Upper lobe of left lung (tissue), 4 donors: Measurements from ENCODE around the gene USP13.

Experiments
- CTCF ChIP-seq, 6 experiments: fragments of 450-650 bp in 4 of 6; fragments of 200-600 bp in 2 of 6; sonication (generic) in 2 of 6; IDR thresholded peaks; one replicate each; pipeline ENCODE4 v1.5.1; 2016 to 2019; ENCODE audit warnings: antibody characterized with exemption in 6 of 6
- POLR2A ChIP-seq, 4 donors: fragments of 450-650 bp; IDR thresholded peaks; one replicate each; pipeline ENCODE4 v1.5.1; 2016 to 2017; ENCODE audit warnings: antibody characterized with exemption in 4 of 4, mild to moderate bottlenecking in 2 of 4
- POLR2AphosphoS5 ChIP-seq, 2 donors: sonication (generic); formaldehyde crosslinking; IDR thresholded peaks; one replicate each; pipeline ENCODE4 v1.5.1; 2017; ENCODE audit warnings: antibody characterized with exemption in 2 of 2

GRCh38 chr3:179608931-179609720 is 43.7 kb upstream of the USP13 start:
- no peak for TF ChIP-seq POLR2AphosphoS5 (IDR thresholded peaks at IDR 0.05)
- TF ChIP-seq CTCF (IDR thresholded peaks at IDR 0.05): no peak
- no peak for TF ChIP-seq POLR2A (IDR thresholded peaks at IDR 0.05)
